ENCODE data around the gene PPP1R3F.
"Not testable (repeated sequence)": the region's sequence is repeated elsewhere in the genome, so short reads cannot be mapped to it uniquely, and the experiment has no call there.

The PPP1R3F gene

DNA sequence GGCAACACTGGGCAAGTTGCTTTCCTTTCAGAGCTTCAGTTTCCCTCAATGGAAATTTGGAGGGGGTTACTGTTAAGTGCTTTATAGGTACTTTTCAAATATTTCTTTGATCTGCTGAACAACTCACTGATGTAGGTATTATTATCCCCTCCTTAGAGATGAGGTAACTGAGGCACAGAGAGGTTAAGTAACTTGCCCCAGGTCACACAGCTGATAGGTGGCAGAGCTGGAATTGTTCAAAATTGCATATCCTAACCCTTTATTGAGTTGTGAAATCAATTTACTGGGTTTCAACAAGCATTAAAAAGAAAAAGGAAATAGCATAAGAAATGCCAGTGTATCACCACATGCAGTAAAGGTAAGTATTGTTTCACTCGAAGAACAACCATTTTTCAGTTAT, 6.6 kb downstream of the PPP1R3F start:
- no peak for DNase-seq

DNA sequence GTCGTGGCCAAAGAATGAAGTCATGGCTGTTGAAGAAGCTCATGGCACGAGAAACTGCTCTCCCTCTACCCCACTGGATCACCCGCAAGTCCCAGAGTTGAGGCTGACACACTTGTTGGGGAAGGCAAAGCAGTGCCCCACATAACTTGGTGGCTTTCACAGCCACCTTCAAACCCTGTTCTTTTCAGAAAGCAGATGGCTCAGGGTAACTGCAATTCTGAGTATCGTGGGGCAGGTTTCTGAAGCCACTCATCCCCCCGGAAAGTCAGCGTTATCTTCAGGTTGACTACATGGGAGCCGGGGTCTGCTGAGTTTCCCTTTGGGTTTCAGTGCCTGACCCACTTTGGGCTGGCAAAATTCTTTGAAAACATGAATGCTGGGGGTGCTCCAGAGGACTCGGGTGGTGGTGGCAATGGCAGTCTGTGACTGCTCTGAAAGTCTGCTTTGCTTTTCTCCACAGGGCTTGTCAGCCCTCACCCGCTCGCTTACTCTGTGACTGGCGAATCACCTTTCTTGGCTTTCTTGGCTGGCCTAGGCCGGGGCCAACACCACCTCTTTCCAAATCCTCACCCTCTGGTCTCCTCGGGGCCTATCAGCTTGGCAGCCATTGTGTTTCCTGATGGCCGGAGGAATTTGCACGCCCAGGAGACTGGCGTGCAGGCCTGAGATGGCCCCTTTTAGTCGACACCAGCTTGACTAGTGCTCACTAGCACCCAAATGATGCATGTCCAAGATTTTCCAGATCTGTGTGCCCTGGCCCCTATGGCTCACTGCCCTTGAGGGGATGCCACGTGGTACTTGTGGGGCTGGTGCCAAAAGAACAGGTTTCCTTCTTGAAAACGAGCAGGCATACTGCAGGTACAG, 7.3 kb downstream of the PPP1R3F start:
- DNase-seq, result no peak

DNA sequence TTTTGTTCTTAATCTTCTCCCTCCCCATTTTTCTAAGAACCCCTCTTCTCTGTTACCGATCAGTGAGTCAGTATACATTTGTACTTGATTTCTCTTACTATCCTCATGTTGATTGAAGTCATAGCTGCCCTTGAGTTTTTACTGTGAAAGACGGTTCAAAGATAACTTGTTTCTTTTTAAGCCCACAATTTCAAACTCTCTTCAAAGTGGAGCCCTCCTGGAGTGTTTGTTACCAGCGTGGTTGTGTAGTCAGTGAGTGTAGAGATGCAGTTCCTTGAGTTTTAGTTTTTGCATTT, 7.9 kb downstream of the PPP1R3F start:
- DNase-seq, result no peak

DNA sequence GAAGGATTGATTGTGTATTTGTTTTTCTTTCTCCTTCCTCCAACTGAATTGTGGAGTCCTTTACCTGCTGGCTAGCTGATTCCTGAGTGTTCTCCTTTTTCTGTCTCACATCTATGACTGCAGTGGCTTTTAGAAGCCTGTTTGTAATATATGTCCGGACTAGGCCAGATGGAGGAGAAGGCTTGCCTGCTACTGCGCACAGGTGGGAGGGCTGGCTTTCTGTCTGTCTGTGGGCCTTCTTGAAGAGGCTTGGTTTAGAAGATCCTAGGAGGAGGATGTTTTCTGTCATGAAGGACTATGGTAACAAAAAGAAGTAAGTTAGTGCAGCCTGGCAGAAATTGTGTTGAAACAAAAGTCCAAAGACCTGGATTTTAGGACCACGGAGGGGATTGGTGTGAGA, 8.5 kb downstream of the PPP1R3F start:
- DNase-seq, result no peak

DNA sequence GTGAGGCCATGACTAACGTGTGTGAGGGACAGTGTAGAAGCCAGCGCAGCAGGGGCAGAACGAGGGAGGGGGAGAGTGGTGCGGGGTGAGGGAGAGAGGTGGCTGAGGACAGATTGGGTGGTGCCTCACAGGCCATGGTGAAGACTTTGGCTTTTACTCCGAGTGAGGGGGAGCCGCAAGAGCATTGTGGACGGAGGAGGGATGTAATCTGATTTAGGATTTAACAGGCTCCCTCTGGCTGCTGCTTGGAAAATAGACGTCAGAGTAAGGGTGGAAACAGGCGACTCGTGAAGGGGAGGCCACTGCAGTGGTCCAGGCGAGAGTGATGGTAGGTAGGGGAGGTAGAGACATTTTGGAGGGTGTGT, 13.0 kb downstream of the PPP1R3F start:
- DNase-seq, result no peak

DNA sequence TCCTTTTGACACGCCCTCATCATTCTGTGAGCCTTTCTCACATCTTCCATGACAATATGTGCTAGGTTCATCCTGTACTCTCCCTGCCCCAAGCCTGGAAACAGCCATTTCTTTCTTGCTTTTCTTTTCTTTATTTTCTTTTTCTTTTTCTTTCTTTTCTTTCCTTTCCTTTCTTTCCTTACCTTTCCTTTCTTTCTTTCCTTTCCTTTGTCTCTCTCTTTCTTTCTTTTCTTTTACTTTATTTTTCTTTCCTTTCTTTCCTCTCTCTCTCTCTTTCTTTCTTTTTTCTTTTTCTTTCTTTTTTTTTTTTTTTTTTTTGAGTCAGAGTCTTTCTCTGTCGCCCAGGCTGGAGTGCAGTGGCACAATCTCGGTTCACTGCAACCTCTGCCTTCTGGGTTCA, 14.6 kb downstream of the PPP1R3F start:
- DNase-seq, result no peak

DNA sequence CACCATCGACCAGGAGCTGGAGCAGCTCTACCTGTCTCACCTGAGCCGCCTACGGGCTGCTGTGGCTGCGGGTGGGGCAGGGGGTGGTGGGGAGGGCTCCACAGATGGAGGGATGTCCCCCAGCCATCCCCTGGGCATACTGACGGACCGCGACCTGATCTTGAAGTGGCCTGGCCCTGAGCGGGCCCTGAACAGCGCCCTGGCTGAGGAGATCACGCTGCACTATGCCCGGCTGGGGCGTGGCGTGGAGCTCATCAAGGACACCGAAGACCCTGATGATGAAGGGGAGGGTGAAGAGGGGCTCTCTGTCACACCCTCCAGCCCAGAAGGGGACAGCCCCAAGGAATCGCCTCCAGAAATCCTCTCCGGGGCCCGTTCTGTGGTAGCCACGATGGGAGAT, 16.5 kb downstream of the PPP1R3F start:
- DNase-seq, result no peak

DNA sequence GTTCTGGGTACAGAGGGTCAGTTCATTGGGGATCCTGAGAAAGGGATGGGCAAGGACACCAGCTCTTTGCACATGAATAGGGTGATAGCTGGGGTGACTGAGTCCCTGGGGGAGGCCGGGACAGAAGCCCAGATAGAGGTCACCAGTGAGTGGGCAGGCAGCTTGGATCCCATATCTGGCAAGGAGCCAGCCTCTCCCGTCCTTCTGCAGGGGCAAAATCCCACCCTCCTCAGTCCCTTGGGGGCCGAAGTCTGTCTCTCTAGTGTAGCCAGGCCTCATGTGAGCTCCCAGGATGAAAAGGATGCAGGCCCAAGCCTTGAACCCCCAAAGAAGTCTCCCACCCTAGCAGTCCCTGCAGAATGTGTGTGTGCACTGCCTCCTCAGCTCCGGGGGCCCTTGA, 17.0 kb downstream of the PPP1R3F start:
- no peak for DNase-seq

DNA sequence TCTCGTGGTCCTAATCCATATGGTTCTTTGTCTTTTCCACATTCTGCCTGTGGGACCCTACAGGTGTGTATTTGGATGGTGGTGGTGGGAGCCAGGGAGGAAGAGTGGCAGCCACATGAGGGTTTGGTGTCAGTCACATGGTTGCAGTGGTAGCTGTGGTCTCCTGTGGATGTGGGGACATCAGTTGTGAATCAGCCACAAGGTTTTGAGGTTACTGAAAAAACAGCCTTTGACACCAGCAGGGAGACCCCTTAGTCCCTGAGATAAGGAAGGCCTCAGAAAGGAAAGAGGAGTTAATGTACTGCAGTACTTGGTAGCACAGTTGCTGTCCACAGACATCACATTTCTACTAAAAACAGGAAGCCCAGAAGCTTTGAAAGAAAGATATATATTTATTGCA, 18.1 kb downstream of the PPP1R3F start:
- no peak for DNase-seq

DNA sequence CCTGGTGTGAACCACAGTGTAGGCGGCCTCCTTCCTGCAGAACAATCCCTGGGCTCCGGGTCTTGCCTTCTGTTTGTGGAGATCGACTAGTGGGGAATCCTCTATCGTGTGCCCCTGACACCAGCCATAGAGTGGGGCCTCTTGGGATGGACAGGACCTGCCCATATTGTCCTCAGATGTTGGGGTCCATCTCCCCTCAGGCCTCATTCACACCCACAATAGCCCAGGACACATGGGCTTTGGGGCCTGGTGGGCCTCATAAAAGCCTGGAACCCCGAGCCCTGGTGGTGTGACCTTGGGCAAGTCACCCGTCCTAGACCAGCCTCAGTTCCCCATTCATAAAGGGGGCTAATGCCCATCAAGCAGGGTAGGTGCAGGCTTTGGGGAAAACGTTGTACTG, 20.6 kb downstream of the PPP1R3F start:
- no peak for DNase-seq

DNA sequence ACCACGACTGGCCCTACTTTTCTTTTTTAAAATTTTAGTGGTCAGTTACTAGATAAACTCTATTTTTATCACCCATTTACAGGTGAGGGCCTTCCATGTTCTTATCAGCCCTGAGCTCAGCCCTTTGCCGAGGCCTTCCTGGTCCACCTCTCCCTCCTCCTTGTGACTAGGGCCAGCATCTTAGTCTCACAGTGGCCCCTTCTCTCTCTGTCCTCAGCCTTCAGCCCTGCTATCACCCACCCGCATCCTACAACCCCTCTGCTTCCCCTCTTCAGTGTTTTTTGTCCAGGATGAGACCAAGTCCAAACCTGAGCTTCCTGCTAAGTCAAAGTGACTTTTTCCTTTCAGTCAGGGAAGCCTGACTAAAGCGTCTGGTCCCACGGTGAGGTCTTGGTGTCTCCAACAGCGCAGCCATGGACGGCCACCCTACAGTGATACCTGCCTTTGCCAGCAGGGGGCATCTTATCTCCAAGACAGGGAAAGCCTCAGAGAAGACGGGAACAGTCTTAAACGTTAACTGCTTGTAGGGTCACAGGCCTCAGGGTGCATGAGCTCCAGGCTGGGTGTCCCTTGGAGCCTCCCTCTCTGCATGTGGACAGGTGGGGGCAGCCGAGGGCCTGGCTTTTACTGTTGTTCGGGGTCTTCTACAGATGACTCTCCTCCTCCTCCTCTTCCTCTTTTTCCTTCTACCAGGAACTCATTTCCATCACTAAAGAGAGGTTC, 22.2 kb downstream of the PPP1R3F start:
- DNase-seq, result peak; percentile 63

DNA sequence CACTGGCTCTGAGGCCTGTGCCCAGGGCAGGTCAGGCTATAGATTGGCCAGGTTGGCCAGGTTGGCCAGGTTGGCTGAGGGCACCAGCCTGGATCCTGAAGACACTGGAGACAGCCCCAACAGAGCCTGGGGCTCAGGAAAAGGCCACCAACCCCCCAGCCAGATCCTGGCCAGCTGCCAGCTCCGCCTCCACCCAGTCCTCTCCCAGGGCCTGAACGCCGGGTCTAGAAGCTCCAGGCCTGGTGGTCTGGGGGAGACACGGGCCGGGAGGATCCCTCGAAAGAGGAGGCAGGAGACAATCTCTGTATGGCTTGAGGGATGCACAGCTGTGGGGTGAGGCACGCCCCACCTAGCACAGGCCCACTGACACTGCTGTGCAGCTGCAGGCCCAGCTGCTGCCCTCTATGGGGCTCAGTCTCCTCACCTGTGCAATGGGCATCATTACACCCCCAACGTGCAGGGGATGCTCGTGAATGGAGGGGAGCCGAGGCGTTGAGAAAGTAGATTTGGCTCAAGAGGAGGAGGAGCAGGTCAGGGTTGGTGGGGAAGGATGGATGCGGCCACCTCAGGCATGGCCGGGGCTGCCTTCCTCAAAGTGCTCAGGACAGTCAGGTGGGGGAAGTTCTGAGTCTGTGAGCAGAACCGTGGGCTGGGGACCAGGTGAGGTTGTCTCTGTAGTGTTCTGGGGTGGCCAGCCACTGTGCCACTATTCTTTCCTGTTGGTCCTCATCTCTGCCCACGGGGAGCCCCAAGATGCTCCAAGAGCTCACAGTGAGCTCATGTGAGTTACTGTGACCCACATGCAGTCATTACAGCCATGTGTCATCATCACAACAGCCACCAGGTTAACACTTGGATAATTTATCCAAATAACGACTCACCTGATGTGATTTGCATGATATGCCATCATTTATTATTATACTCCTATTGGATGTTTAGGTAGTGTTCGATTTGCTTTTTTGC, 23.1 kb downstream of the PPP1R3F start:
- no peak for DNase-seq

DNA sequence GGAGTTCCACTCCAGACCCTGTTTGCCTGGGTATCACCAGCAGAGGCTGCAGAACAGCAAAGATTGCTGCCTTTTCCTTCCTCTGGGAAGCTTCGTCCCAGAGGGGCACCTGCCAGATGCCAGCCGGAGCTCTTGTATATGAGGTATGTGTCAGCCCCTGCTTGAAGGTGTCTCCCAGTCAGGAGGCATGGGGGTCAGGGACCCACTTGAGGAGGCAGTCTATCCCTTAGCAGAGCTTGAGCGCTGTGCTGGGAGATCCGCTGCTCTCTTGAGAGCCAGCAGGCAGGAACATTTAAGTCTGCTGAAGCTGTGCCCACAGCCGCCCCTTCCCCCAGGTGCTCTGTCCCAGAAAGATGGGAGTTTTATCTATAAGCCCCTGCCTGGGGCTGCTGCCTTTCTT, 29.7 kb downstream of the PPP1R3F start:
- not testable (repeated sequence) for DNase-seq

DNA sequence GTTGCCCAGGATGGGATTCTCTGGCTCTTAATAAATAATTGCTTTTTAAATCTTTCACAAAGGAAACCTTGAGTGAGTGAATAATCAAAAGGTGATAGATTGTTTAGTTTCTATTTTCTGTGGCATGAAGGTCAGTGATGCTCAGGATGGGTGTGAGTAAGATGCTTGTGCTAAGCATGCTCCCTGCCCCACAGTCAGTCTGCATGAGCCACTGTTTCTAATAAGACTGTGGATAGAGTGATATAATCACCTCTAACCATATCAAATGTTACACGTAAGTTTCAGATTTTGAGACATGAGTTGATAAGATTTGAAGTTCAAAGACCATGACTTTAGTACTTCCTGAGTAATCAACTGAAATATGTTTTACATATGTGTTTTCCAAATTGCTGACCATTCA, 31.1 kb downstream of the PPP1R3F start:
- DNase-seq, result no peak

DNA sequence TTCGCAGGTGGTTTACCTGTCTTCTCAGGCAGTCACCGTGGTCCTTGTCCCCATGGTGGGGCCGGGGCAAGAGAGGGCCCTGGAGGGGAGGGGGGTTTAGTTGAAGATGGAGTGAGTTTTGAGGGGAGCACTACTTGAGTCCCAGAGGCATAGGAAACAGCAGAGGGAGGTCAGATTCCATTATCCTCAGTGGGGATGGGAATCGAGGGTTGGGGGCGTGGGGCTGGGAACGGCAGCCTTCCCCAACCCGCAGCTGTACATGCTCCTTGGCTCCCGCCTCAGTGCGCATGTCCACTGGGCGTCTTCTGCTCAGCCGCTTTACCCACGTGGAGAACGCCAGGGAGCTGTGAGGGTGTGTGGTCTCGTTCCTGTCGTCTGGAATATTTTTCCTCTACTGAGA, 33.8 kb downstream of the PPP1R3F start, which contains the start of gene GAGE10:
TSS of gene GAGE10 (plus strand) at position 301 of the 400 bp plus-strand sequence. CDS start 1,214 bp downstream, outside the sequence.
- no peak for DNase-seq

DNA sequence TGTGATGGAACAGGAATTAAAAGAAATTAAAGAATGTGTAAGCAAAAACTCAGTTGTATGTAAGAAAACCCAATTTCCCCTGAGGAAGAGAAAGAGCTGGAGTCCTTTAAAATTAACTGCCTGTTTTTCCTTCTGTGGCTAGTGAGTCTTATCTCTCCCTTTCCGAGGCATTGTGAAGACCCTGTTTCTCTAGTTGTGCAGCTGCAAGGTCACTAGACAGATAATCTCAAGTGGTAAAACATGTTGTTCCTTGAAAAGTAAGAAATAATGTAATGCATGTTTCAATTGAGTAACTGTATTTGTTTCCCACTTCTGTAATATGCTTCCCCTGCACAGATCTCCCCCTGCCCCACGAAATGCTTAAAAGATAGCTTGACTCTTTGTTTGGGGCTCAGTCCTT, 38.2 kb downstream of the PPP1R3F start:
- not testable (repeated sequence) for DNase-seq

DNA sequence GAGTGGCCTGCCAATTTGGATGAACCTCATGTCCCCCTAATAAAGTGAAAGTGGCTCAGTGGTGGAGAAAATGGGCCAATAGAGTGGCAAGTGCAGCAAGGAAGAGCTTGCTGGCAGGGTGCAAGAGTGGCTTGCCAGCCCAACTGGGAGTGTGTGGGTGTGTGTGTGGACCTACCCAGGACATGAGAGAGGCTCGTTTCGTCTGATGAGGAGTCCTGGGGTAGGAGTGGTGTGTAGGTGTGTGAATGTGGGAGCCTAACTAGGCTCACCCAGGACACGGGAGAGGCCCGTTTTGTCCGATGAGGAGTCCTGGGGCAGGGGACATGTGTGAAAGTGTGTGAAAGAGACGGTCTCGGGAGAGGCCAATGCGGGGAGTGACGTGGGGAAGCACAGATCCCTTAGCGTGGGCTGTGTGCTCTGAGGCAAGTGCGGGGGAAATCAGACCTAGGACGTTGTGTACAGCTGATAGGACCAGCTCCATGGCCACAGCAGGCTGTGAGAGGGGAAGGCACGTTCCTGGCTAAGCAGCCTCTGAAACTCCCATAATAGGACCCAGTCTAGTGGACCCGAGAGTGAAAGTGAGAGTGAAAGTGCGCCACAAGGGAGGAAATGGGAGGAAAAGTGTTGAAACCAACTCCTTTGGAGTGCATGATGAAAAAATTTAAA, 39.1 kb downstream of the PPP1R3F start:
- no peak for DNase-seq

DNA sequence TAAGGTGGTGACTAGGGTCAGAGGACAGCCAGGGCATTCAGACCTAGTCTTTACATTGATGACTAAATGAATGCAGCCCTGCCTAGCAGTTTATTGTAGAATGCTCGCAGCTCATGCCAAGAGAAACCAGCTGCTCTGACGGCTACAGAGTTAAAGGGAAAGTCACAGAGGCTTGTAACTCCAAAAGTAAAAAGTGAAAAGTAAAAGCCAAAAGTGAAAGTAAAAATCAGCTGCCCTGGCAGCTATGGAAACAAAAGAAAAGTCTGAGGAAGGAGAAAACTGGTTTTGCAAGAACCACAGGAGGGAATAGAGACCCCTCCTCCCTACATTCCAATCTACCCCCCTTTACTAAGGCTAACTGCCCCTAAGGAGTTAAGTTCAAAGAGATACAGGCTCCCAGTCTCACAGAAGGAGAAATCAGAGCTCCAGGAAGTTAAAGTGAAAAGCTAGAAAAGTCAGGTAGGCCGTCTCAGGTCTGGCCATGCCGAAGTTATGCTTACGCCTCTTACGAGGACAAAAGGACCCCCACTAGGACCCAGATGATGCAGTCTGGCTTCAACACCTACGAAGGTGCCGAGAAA, 39.9 kb downstream of the PPP1R3F start:
- DNase-seq, result no peak

DNA sequence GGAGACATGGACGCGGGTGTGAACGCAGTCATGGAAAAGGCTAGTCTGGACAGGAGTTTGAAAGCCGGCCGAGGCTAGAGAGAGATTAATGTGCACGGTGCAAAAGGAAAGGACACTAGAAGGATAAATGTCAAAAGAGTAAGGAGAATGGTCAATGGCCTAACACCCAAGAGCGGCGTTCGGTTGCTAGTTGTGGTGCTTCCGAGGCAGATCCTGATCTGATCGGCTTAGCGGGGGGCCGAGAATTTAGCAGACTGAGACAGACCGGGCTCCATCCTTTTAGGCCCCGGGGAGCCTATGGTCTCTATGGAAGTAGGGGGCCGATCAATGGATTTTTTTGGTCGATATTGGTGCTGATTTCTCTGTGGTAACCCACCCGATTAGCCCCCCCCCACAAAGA, 40.8 kb downstream of the PPP1R3F start:
- DNase-seq, result no peak

DNA sequence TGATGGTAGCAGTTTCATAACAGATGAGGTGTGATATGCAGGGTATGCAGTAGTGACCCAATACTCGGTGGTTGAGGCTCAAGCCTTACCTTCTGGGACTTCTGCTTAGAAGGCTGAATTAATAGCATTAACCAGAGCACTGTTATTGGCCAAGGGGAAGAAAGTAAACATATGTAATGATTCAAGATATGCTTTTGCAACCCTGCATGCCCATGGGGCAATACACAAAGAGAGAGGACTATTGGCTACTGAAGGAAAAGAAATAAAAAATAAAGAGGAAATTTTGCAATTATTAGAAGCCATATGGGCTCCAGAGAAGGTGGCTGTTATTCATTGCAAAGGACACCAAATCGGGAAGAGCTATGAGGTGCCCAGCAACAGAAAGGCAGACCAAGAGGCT, 42.6 kb downstream of the PPP1R3F start:
- DNase-seq, result no peak

DNA sequence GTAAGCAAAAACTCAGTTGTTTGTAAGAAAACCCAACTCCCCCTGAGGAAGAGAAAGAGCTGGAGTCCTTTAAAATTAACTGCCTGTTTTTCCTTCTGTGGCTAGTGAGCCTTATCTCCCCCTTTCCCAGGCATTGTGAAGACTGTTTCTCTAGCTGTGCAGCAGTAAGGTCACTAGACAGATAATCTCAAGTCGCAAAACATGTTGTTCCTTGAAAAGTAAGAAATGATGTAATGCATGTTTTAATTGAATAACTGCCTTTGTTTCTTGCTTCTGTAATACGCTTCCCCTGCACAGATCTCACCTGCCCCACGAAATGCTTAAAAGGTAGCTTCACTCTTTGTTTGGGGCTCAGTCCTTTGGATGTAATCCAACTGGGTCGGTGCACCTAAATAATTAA, 46.5 kb downstream of the PPP1R3F start:
- no peak for DNase-seq

DNA sequence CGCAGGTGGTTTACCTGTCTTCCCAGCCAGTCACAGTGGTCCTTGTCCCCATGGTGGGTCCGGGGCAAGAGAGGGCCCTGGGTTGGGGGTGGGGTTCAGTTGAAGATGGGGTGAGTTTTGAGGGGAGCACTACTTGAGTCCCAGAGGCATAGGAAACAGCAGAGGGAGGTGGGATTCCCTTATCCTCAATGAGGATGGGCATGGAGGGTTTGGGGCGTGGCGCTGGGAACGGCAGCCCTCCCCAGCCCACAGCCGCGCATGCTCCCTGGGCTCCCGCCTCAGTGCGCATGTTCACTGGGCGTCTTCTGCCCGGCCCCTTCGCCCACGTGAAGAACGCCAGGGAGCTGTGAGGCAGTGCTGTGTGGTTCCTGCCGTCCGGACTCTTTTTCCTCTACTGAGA, 52.1 kb downstream of the PPP1R3F start, which contains the start of gene GAGE12J:
TSS of gene GAGE12J (plus strand) at position 301 of the 400 bp plus-strand sequence. CDS start 1,157 bp downstream, outside the sequence.
- DNase-seq, result not testable (repeated sequence)
